KG1 (cell line): ENCODE results near the gene HAS3.
A peak's percentile ranks its signal among the peaks of the same experiment; 100 is the strongest.
"Not testable (repeated sequence)": the region's sequence is repeated elsewhere in the genome, so short reads cannot be mapped to it uniquely, and the experiment has no call there.

Source experiments
- DNase-seq: peaks from one replicate; lab custom pipeline; 2025; lab: John Stamatoyannopoulos, UW

The HAS3 gene

GRCh38 chr16:69105501-69106361 is at the start of gene HAS3:
HAS3 (plus strand) TSS chr16:69105653; CDS start chr16:69109396, 3,743 bp downstream.
- peak; percentile 46 for DNase-seq

- no peak for DNase-seq
Observed at GRCh38 chr16:69055980-69056379, 49.5 kb upstream of the HAS3 start.

- no peak for DNase-seq
Observed at GRCh38 chr16:69056421-69056820, 49.0 kb upstream of the HAS3 start.

- DNase-seq, result no peak
Observed at GRCh38 chr16:69057400-69058378, 47.8 kb upstream of the HAS3 start.

- not testable (repeated sequence) for DNase-seq
Observed at GRCh38 chr16:69063491-69063890, 42.0 kb upstream of the HAS3 start.

- no peak for DNase-seq
Observed at GRCh38 chr16:69064124-69064763, 41.2 kb upstream of the HAS3 start.

GRCh38 chr16:69064764-69065313 is 40.6 kb upstream of the HAS3 start:
- DNase-seq, result no peak

- no peak for DNase-seq
Observed at GRCh38 chr16:69069504-69069903, 35.9 kb upstream of the HAS3 start.

GRCh38 chr16:69071036-69071435 is 34.4 kb upstream of the HAS3 start:
- no peak for DNase-seq

GRCh38 chr16:69072640-69072974 is 32.8 kb upstream of the HAS3 start:
- no peak for DNase-seq

GRCh38 chr16:69073181-69073702 is 32.2 kb upstream of the HAS3 start:
- DNase-seq, result no peak

- DNase-seq, result no peak
Observed at GRCh38 chr16:69077251-69077650, 28.2 kb upstream of the HAS3 start.

- no peak for DNase-seq
Observed at GRCh38 chr16:69078073-69078472, 27.4 kb upstream of the HAS3 start.

GRCh38 chr16:69079697-69080096 is 25.8 kb upstream of the HAS3 start:
- no peak for DNase-seq

GRCh38 chr16:69083306-69083941 is 22.0 kb upstream of the HAS3 start:
- DNase-seq, result no peak

- DNase-seq, result no peak
Observed at GRCh38 chr16:69084289-69084688, 21.2 kb upstream of the HAS3 start.

- no peak for DNase-seq
Observed at GRCh38 chr16:69085032-69085695, 20.3 kb upstream of the HAS3 start.

GRCh38 chr16:69087161-69087581 is 18.3 kb upstream of the HAS3 start:
- no peak for DNase-seq

- DNase-seq, result no peak
Observed at GRCh38 chr16:69088684-69089083, 16.8 kb upstream of the HAS3 start.

- DNase-seq, result no peak
Observed at GRCh38 chr16:69089091-69089910, 16.2 kb upstream of the HAS3 start.
